ENCODE results near the gene MSL3B.

MSL3B gene

GRCh38 chr2:233815861-233816260, 52.3 kb downstream of the MSL3B start:
- no peak for DNase-seq

Data from stimulated activated naive CD4-positive, alpha-beta T cell treated with Interleukin-2 at 50 U/mL for 16 hours (primary cell).